Embryonic facial prominence (tissue), 1 donor: Measurements from ENCODE around the gene QRICH1.
"Not testable (repeated sequence)": the region's sequence is repeated elsewhere in the genome, so short reads cannot be mapped to it uniquely, and the experiment has no call there.

Experiments used
- DNase-seq: peaks from one replicate; pipeline ENCODE4 v3.0.0-alpha.2; 2016; ENCODE audit errors: extremely low spot score

QRICH1 gene

GRCh38 chr3:49017229-49017970 is 76.5 kb downstream of the QRICH1 start:
- no peak for DNase-seq

- no peak for DNase-seq
Observed at GRCh38 chr3:49016414-49017228, 77.2 kb downstream of the QRICH1 start.

GRCh38 chr3:49015765-49016164 is 78.1 kb downstream of the QRICH1 start:
- no peak for DNase-seq

- no peak for DNase-seq
Observed at GRCh38 chr3:49015072-49015471, 78.8 kb downstream of the QRICH1 start.

GRCh38 chr3:49013738-49014660 is 79.9 kb downstream of the QRICH1 start:
- DNase-seq, result no peak

- no peak for DNase-seq
Observed at GRCh38 chr3:49013113-49013737, 80.6 kb downstream of the QRICH1 start.

GRCh38 chr3:49012441-49013017 is 81.3 kb downstream of the QRICH1 start:
- no peak for DNase-seq

GRCh38 chr3:49009396-49009795 is 84.5 kb downstream of the QRICH1 start:
- no peak for DNase-seq

- DNase-seq, result not testable (repeated sequence)
Observed at GRCh38 chr3:49008627-49009026, 85.2 kb downstream of the QRICH1 start.

GRCh38 chr3:49007771-49008528 is 85.9 kb downstream of the QRICH1 start:
- DNase-seq, result peak; percentile 65

- DNase-seq, result peak; percentile 92
Observed at GRCh38 chr3:49007068-49007770, 86.7 kb downstream of the QRICH1 start, which contains the start of gene WDR6. TSS of gene WDR6 (plus strand) at chr3:49007391. CDS start at chr3:49007432, 41 bp downstream.

GRCh38 chr3:49006408-49007067 is 87.3 kb downstream of the QRICH1 start:
- DNase-seq, result no peak

GRCh38 chr3:49005998-49006397 is 87.9 kb downstream of the QRICH1 start:
- no peak for DNase-seq

- no peak for DNase-seq
Observed at GRCh38 chr3:49005303-49005680, 88.6 kb downstream of the QRICH1 start.

- DNase-seq, result no peak
Observed at GRCh38 chr3:49004352-49005302, 89.2 kb downstream of the QRICH1 start.

- DNase-seq, result no peak
Observed at GRCh38 chr3:49001155-49001554, 92.7 kb downstream of the QRICH1 start.

GRCh38 chr3:48999085-48999858 is 94.6 kb downstream of the QRICH1 start:
- no peak for DNase-seq
